ENCODE measurements around the gene FFAR1.

Gene FFAR1

DNA sequence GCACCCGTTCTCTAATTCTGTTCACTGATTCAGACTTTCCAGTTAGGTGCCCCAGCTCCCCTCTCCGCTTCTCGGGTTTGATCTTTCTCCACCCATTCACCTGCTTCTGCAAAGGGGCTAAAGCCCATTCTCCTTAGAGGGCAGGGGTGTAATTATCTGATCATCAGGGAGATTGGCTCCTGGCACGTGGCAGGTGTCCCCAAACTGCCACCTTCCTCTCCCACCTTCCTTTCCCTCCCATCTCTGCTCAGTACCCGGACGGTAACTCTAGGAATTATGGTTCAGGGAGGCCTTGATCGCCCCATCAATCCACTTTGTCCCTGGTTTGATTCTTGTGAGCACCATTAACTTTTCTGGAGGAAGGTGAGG lies 212 bp downstream of the FFAR1 start:
- no peak for DNase-seq (ENCODE audit: low read depth)
- H3K4me3 ChIP-seq (ENCODE audit: low read length): no peak overlapping the region
- TF ChIP-seq, protein P1, sequence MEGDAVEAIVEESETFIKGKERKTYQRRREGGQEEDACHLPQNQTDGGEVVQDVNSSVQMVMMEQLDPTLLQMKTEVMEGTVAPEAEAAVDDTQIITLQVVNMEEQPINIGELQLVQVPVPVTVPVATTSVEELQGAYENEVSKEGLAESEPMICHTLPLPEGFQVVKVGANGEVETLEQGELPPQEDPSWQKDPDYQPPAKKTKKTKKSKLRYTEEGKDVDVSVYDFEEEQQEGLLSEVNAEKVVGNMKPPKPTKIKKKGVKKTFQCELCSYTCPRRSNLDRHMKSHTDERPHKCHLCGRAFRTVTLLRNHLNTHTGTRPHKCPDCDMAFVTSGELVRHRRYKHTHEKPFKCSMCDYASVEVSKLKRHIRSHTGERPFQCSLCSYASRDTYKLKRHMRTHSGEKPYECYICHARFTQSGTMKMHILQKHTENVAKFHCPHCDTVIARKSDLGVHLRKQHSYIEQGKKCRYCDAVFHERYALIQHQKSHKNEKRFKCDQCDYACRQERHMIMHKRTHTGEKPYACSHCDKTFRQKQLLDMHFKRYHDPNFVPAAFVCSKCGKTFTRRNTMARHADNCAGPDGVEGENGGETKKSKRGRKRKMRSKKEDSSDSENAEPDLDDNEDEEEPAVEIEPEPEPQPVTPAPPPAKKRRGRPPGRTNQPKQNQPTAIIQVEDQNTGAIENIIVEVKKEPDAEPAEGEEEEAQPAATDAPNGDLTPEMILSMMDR (IDR thresholded peaks at IDR 0.05; ENCODE audit: insufficient read depth, low read depth, low read length, missing control alignments): no peak

DNA sequence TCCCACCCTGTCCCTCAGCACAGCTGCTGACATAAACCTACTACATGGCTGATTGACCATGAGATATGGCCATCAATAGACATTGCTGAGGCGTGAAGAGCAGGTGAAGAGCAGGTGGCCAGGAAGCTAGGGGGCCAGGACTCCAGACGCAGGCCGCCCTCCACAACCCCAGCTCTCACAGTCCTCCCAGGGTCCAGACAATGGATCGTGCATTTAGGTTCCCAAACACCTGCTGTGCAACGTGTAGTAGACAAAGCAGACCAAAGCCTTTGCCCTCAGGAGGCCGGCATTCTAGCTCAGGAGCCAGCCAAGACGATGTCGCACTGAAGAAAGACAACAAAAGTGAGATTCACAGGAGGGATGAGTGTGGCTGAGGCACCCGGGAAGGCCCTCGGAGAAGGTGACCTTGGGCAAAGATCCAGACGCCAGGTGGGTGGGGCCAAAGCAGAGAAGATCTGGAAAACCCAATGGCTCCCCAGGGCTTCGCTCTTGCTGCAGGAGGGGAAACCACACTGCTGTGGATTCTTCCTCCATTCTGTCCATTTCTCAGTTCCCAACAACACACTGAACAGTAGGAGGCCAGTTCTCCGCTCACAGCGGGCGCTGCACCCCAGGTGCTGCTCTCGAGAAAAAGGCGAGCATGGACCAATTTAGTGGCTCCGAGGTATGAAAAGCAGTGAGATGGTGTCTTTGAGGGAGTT lies 1.4 kb downstream of the FFAR1 start:
- DNase-seq (ENCODE audit: low read depth): no peak
- TF ChIP-seq, protein P1 (IDR thresholded peaks at IDR 0.05; ENCODE audit: insufficient read depth, low read depth, low read length, missing control alignments): no peak
- no peak overlapping the region for H3K4me3 ChIP-seq (ENCODE audit: low read length)

DNA sequence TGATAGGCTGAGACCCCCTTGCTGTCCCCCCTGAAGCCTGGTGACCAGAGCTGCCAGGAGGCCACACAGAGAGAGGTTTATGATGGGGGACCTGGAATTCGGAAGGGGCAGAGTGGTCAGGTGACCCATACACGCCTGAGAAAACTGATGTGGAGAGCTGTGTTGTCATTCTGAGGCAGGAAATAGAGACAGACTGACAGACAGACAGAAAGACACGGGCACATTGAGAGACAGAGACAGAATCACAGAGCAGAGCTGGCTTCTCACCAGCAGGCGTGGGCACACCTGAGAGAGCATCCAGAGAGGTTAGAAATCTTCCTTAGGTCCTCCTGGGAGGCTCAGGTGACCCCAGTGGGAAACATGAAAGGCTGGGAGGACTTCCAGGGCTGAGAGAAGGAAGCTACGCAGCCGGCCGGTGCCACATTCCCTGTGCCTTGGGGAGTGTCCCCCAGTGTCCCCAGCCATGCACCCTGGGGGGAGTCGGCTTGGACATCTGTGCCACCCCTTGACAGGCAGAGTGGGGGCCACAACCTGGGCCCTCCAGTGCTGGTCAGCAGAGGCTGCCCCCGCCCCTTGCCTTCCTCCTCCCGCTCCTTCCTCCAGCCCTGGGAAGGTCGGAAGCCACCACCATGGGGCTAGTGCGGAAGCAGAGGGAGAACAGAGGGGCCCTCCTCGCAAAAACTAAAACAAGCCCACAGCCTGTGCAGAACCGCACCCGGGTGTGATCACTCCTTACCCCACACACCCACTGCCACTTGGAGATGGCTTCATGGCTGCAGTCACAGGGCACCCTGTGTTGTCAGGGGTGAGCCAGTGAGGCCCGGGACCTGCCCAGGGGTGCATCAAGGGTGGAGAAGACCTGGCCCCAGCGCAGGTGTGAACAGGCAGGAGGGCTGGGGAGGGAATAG lies 2.2 kb downstream of the FFAR1 start:
- H3K4me3 ChIP-seq (ENCODE audit: low read length): no peak overlapping the region
- TF ChIP-seq, protein P1 (IDR thresholded peaks at IDR 0.05; ENCODE audit: insufficient read depth, low read depth, low read length, missing control alignments): no peak
- no peak for DNase-seq (ENCODE audit: low read depth)

DNA sequence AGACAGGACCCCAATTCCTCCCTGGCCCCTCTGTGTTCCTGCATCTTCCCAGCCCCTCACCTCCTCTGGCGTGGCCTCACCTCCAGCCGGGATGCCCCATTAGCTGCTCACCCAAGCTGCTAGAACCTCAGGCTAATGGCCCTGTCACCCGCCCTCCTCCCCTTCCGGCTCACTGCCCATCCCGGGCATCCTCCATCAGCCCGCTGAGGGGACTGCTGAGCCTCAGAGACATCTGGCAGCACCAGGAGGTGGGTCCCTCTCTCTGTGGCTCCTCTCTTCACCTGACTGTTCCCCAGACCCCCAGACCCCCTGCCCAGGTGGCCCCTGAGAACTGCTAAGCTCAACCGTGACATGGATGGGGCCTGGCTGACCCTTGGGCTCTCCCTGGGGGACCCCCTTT lies 2.9 kb downstream of the FFAR1 start:
- TF ChIP-seq, protein P1 (IDR thresholded peaks at IDR 0.05; ENCODE audit: insufficient read depth, low read depth, low read length, missing control alignments): no peak
- no peak overlapping the region for H3K4me3 ChIP-seq (ENCODE audit: low read length)
- DNase-seq (ENCODE audit: low read depth): no peak

DNA sequence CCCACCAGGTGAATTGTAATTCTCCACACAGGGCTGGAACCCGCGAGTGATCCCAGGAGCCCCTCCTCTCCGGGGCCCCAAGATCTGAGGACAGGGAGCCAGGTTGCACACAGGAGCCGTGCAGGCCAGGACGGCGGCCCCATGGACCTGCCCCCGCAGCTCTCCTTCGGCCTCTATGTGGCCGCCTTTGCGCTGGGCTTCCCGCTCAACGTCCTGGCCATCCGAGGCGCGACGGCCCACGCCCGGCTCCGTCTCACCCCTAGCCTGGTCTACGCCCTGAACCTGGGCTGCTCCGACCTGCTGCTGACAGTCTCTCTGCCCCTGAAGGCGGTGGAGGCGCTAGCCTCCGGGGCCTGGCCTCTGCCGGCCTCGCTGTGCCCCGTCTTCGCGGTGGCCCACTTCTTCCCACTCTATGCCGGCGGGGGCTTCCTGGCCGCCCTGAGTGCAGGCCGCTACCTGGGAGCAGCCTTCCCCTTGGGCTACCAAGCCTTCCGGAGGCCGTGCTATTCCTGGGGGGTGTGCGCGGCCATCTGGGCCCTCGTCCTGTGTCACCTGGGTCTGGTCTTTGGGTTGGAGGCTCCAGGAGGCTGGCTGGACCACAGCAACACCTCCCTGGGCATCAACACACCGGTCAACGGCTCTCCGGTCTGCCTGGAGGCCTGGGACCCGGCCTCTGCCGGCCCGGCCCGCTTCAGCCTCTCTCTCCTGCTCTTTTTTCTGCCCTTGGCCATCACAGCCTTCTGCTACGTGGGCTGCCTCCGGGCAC lies 3.9 kb downstream of the FFAR1 start:
- no peak overlapping the region for H3K4me3 ChIP-seq (ENCODE audit: low read length)
- no peak for DNase-seq (ENCODE audit: low read depth)
- TF ChIP-seq, protein P1 (IDR thresholded peaks at IDR 0.05; ENCODE audit: insufficient read depth, low read depth, low read length, missing control alignments): no peak

DNA sequence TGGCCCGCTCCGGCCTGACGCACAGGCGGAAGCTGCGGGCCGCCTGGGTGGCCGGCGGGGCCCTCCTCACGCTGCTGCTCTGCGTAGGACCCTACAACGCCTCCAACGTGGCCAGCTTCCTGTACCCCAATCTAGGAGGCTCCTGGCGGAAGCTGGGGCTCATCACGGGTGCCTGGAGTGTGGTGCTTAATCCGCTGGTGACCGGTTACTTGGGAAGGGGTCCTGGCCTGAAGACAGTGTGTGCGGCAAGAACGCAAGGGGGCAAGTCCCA lies 4.4 kb downstream of the FFAR1 start:
- H3K4me3 ChIP-seq (ENCODE audit: low read length): no peak overlapping the region
- DNase-seq (ENCODE audit: low read depth): no peak
- TF ChIP-seq, protein P1 (IDR thresholded peaks at IDR 0.05; ENCODE audit: insufficient read depth, low read depth, low read length, missing control alignments): no peak
